ENCODE data around the gene MLLT11. TPM values are rescaled to one million over a fixed set of nuclear protein-coding genes. Genes with fewer than 3 reads are reported as not detected.

MLLT11 gene
- total RNA-seq (2014; rRNA removed; shearing (Covaris generic)): 4.2 and 4.7 TPM in 2 replicates
- total RNA-seq (2022): 4.7 and 4.8 TPM in 2 replicates
- Bru-seq, nascent RNA: percentile 57 among the genes with signal in this experiment
- BruChase-seq, experiment 1, labeled RNA remaining after a 6-hour chase: percentile 58 among the genes with signal in this experiment
- percentile 66 among the genes with signal in this experiment for BruChase-seq, experiment 2, labeled RNA remaining after a 2-hour chase
- long read RNA-seq, full-length matches to known transcripts: 18 of 20 reads
- long read RNA-seq, partial matches to known transcripts: 0 of 20 reads
- long read RNA-seq, other reads (novel, unspliced or antisense): 2 of 20 reads

GRCh38 chr1:151060007-151060656 is at the start of gene MLLT11:
MLLT11 (plus strand) TSS chr1:151060397; CDS start chr1:151067225, 6,828 bp downstream.
- Histone ChIP-seq H2AFZ (ENCODE audit: low read length) (peak within 1 kb of the TSS; percentile 77), H3K4me2 (ENCODE audit: low read length) (peak within 1 kb of the TSS; percentile 85), H3K9me2 (ENCODE audit: insufficient read depth, low read length) (no peaks in the 10 kb centered on the region), H3K79me2 (ENCODE audit: insufficient read depth, low read depth, low read length) (peaks cover 65% of the 10 kb centered on the region), H3K9me3 (ENCODE audit: low read length) (no peaks in the 10 kb centered on the region), H3K4me1 (ENCODE audit: insufficient read depth, low read length, poor library complexity, severe bottlenecking) (peaks cover 38% of the 10 kb centered on the region), H3K36me3 (ENCODE audit: insufficient read depth, low read length) (peaks cover 32% of the 10 kb centered on the region), H4K20me1 (ENCODE audit: insufficient read depth, low read length) (peaks cover 14% of the 10 kb centered on the region; the same call in 1 of the 2 replicates), H3K4me3 (ENCODE audit: low read depth, low read length, poor library complexity, severe bottlenecking) (peak within 1 kb of the TSS; percentile 92), H3K27ac (ENCODE audit: low read depth, low read length, poor library complexity, severe bottlenecking) (peak within 1 kb of the TSS; percentile 68)
- BruUV-seq (replicated peaks): no TSS peak
- TF ChIP-seq CTCF (conservative IDR thresholded peaks at IDR 0.05; ENCODE audit: low read length) (peak; percentile 64), EZH2phosphoT487 (IDR thresholded peaks at IDR 0.05; ENCODE audit: borderline replicate concordance, low read depth, low read length) (no peak)
- intact Hi-C loops (cut with micrococcal nuclease; ENCODE audit: unreplicated experiment): no loop called here
- CTCF ChIA-PET (ENCODE audit: unreplicated experiment): interaction anchor here (1.3 to 1.7 kb wide), 2 partner anchors 11 to 96 kb away, joined by 4 to 6 read pairs; partner anchors contain the start of genes GABPB2 and TNFAIP8L2
- POLR2A ChIA-PET: interaction anchor here (0.6 to 2.7 kb wide), 7 partner anchors 8 to 152 kb away, joined by 3 to 8 read pairs (median 3); partner anchors contain the start of gene ANXA9
- peak; percentile 72 for DNase-seq (ENCODE audit: low spot score)

- Histone ChIP-seq H3K36me3 (ENCODE audit: insufficient read depth, low read length) (no peaks in the 10 kb centered on the region), H3K4me2 (ENCODE audit: low read length) (no peak overlapping the region), H3K9me3 (ENCODE audit: low read length) (no peaks in the 10 kb centered on the region), H3K4me3 (ENCODE audit: low read depth, low read length, poor library complexity, severe bottlenecking) (no peak overlapping the region), H3K27ac (ENCODE audit: low read depth, low read length, poor library complexity, severe bottlenecking) (no peak overlapping the region), H3K79me2 (ENCODE audit: insufficient read depth, low read depth, low read length) (peaks cover 17% of the 10 kb centered on the region; the same call in 1 of the 2 replicates), H2AFZ (ENCODE audit: low read length) (no peak overlapping the region), H3K9me2 (ENCODE audit: insufficient read depth, low read length) (no peaks in the 10 kb centered on the region), H4K20me1 (ENCODE audit: insufficient read depth, low read length) (no peaks in the 10 kb centered on the region), H3K4me1 (ENCODE audit: insufficient read depth, low read length, poor library complexity, severe bottlenecking) (peaks cover 26% of the 10 kb centered on the region)
- TF ChIP-seq CTCF (conservative IDR thresholded peaks at IDR 0.05; ENCODE audit: low read length) (no peak), EZH2phosphoT487 (IDR thresholded peaks at IDR 0.05; ENCODE audit: borderline replicate concordance, low read depth, low read length) (no peak)
- intact Hi-C loops (cut with micrococcal nuclease; ENCODE audit: unreplicated experiment): no loop called here
- no TSS peak for BruUV-seq (replicated peaks)
- POLR2A ChIA-PET: no interaction called here
- no peak for DNase-seq (ENCODE audit: low spot score)
- CTCF ChIA-PET (ENCODE audit: unreplicated experiment): no interaction called here
Measured at GRCh38 chr1:151011154-151011850, 48.9 kb upstream of the MLLT11 start.

Measured in OCI-LY7 (cell line).